ENCODE data around the gene HBD.
"Not testable (repeated sequence)": the region's sequence is repeated elsewhere in the genome, so short reads cannot be mapped to it uniquely, and the experiment has no call there.

HBD gene

DNA sequence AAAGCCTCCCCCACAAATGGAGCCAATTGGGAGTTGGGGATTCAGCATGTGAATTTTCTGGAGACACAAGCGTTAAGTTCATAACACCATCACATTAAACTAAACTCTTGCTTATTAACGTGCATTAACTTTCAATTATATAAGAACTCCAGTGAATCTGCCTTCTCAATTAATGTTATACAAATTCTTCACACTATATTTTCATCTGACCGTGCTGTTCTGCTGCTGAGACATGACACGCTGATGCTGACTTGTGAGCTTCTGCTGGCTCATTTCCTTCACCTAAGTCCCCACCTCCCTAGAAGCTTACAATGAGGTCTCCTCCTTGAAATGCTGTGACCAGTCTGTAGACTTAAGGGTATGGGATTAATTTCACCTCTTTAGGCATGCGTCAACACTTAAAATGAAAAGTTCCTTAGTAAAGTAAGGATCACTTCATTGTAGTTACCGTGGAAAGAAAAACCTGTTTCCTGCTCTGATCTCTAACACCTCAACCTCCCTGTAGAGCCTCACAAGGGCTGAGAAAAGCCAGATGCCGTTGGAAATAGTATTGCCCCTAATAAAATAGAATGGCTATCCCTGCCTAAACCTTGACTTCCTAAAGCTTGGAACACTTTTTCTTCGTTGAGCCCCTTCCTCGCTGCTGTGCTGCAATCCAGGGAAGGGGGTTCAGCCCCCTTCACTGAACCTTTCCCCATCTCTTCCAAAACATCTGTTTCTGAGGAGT is 18.1 kb upstream of the HBD start:
- no peak for DNase-seq

DNA sequence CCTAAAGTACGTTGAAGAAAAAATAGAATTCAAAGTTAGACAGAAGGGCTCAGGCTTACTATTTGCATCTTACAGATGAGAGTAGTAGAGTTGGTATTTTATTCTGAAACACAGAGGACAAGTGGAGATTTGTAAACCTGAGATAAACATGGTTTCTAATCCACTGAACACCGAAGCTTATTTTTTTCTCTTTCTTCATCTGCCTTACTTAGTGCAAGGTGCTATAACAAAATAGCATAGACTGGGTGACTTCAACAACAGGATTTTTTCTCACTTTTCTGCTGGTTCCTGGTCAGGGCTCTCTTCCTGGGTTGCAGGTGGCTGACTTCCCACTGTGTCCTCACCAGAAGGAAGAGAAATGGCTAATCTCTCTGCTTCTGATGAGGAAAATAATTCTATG is 17.5 kb upstream of the HBD start:
- no peak for DNase-seq

DNA sequence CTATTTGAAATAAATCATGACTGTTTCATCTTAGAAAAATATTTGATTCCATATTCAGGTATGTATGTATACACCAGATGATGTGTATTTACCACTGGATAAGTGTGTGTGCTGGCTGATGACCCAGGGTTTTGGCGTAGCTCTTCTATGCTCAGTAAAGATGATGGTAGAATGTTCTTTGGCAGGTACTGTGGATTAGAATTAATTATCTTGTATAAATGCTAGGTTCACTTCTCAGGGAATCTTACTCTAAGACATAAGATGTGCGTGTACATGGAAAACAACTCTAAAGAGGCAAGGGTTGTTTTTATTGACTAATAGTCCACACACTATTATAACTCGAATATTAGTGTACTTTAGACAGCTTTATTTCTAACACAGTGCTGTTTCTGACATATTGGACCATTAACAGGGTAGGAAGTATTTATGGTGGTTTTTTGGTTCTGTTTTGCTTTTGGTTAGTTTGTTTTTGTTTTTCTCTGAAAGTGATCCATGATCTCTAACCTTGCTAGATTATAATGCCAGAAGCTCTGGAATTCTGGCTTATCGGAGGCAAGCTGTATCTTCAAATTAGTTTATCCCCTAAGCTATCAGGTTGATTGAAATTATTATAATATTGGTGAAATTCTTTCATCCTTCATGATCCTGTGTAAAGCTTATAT is 16.4 kb upstream of the HBD start:
- no peak for DNase-seq

DNA sequence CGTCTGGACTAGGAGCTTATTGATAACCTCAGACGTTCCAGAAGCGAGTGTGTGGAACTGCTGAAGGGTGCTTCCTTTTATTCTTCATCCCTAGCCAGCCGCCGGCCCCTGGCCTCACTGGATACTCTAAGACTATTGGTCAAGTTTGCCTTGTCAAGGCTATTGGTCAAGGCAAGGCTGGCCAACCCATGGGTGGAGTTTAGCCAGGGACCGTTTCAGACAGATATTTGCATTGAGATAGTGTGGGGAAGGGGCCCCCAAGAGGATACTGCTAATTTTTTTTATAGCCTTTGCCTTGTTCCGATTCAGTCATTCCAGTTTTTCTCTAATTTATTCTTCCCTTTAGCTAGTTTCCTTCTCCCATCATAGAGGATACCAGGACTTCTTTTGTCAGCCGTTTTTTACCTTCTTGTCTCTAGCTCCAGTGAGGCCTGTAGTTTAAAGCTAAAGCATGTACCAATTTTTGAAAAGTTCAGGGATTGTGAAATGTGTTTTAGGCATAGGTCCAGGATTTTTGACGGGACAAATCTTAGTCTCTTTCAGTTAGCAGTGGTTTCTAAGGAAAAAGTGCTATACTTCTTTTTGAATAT is 15.6 kb upstream of the HBD start, which contains the start of gene HBG1:
Gene HBG1, minus strand, starts transcription at position 51 of the 590 bp plus-strand sequence. CDS start 53 bp downstream, outside the sequence.
- not testable (repeated sequence) for DNase-seq

DNA sequence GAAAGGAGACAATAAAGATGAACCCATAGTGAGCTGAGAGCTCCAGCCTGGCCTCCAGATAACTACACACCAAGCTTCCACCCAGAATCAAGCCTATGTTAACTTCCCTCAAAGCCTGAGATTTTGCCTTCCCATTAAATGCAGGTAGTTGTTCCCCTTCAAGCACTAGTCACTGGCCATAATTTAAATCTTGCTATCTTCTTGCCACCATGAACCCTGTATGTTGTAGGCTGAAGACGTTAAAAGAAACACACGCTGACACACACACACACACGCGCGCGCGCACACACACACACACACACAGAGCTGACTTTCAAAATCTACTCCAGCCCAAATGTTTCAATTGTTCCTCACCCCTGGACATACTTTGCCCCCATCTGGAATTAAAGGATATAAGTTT is 14.2 kb upstream of the HBD start:
- not testable (repeated sequence) for DNase-seq

DNA sequence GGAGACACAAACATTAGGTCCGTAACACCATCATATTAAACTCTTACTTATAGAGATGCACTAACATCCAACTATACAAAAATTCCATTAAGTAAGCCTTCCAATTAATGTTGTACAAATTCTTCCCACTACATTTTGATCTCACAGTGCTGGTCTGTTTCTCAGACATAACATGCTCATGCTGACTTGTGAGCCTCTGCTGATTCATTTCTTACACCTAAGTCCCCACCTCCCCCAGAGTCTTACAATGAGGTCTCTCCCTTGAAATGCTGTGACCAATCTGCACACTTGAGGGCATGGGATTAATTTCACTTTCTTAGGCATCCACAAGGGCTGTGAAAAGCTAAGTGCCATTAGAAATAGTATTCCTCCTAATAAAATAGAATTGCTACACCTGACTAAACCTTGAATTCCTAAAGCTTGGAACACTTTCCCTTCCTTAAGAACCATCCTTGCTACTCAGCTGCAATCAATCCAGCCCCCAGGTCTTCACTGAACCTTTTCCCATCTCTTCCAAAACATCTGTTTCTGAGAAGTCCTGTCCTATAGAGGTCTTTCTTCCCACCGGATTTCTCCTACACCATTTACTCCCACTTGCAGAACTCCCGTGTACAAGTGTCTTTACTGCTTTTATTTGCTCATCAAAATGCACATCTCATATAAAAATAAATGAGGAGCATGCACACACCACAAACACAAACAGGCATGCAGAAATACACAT is 13.3 kb upstream of the HBD start:
- no peak for DNase-seq

DNA sequence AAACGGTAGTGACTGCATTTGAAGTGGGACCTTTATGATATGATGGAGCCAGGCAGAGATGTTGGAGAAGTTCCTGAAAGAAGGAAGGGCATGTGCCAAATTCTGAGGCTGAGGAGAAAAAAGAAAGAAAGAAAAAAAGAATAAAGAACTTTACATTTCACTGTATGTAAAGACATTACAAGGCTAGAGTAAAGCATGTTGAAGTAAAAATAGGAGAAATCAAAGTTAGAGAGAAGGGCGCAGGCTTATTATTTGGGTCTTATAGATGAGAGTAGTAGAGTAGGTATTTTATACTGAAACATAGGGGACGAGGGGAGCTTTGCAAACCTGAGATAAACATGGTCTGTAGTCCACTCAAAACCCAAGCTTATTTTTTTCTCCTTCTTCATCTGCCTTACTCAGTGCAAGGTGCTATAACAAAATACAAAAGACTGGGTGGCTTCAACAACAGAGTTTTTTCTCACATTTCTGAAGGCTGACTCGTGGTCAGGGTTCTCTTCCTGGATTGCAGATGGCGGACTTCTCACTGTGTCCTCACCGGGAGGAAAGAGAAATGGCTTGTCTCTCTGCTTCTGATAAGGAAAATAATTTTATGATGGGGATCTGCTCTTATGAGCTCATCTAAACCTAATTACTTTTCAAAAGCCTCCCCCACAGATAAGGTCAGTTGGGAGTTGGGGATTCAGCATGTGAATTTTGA is 12.6 kb upstream of the HBD start:
- no peak for DNase-seq

DNA sequence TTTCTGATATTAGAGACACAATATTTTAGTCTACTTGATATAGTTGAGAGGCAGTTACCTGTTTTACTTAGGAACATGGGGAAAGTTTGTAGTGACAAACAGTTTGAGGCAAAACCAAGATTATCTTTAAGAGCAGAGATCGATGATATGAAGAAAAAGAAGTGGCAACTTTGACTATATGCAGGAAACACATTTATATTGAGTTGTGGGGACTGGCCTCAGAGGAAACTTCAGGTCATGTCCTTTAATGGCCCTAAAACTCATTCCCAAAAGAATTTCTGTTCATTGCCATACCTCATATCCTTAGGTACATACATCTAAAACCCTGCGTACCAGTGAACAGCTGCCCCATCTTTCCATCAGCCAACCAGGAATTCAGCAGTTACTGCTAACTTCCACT is 10.9 kb upstream of the HBD start:
- no peak for DNase-seq

DNA sequence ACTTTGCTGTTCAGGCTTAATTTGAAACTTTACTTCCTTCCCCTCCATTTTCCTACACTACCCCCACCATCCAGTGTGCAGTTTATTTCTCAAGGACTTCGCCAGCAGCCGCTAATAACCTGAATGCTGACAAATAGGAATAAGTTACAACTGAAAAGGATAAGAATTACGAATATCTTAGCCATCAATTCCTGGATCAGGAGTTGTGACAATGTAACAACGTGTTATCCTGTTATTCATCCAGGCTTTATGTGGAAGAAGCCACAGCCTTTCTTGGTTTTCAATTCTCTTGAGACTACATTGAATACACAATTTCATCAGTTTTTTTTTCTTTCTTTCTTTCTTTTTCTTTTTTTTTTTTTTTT is 9.5 kb upstream of the HBD start:
- DNase-seq: no peak

DNA sequence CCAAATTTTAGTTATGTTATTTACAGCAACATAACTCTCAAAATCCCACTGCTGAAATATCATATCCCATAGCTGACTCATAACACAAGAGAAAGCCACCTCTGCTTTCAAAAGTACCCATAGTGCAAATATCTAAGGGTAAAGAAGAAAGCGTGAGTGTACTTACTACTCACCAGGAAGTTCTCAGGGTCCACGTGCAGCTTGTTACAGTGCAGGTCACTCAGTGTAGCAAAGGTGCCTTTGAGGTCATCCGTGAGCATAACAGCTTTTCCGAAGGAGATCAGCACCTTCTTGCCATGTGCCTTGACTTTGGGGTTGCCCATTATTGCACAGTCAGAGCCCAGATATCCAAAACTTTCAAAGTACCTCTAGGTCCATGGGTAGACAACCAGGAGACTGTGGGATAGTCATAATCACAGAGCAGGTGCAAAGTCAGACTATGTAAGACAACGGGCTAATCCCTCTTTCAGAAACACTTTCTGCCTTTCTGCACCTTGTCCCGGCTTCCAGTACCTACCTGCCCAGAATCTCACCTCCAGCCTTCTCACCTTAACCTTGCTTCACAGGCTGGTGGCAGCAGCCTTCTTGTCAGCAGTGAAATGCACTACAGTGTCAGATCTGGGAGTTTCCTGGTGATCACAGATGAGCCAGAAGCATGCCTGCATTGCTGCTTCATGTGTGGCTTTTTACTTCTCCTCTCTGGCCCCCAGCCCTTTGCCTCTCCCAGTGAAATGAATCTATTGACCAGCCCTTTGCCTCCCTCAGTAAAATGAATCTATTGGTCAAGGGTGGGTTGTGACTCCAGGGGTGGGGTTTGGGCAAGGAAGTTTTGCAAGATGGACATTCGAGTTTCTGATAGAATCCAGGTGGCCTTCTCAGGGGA is 8.9 kb upstream of the HBD start:
- no peak for DNase-seq

DNA sequence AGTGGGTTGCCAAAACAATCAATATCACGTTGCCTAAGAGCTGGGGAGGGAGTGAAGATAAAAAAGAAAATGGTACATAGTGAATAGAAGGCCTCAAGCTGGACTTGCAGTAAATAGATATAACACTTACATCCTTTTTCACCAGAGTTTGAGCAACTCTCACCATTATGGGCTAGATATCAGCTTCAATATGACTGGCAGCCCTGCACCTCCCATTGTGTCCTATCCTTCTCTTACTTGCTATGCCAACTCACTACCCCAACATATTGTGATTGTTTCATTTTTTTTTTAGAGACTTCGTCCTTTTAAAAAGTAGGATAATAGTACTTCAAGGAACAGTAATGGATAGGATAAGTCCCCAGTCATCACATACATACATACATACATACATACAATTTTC is 7.9 kb upstream of the HBD start:
- DNase-seq: no peak

DNA sequence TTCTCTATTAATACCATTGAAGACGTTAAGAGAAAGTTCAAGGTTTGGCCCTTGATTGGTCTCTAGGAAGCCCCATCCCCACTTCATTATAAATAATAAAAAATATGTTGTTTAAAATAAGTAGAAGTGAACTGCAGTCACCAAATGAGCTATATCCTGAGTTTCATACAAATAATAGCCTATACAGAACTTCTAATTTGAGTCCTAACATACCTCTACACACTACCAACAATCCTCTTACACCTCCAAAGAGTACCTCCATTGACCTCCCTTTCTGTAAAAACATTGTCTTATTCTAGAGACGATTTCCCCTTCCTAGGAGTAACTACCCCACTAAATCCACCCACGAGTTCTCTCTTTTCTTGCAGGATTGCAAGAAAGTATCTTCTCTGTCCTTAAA is 7.2 kb upstream of the HBD start:
- no peak for DNase-seq

DNA sequence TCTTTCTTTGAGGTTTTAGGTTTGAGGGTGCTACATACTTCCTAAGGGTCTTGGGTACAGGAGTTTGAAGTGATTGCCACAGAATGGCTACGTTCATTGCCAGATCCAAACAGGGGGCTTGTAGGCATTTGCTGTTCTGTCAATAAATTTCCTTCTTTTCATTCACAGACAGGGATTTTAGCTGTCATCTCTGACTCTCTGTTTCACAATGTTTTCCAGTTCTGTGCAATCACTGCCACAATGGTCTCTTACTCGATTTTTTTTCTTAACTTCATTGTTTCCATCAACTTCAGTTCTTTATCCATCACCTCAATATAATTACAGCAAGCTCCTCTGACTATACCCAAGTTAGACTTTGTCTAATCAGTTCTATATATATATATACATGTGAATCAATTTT is 6.2 kb upstream of the HBD start:
- no peak for DNase-seq

DNA sequence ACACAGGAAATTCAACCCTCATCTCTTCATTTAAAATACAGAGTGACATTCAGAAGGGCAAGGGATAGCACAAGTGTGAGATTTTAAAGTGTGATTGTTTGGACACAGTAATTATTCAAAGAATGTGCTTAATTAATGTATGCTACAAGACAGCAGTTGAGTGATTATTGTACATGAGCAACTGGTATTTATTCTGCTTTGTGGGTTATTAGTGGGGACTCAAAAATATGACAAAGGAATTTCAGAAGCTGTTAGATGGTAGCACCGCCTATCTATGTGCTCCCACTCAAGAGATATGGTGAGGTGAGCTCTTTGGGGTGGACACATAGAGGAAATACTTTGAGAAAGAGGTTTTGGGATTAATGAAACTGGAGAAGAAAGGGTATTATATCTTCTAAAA is 5.8 kb upstream of the HBD start:
- no peak for DNase-seq

DNA sequence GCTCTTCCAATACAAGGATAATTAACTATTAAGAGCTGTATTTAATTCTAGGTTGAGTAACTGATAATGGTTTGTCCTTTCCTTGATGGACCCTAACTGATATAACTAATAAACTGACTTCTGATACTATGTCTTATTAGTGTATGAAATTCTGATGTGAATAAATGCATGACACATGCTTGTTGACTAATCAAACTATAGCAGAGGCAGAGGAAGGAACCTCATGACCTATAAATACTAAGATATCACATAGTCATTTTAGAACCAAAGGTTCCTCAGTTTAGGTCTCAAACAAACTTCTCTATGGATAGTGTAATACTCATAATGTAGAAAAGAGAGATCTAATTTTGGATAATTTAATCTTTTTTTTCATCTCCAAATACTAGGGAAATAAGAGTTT is 4.8 kb upstream of the HBD start:
- DNase-seq: no peak

DNA sequence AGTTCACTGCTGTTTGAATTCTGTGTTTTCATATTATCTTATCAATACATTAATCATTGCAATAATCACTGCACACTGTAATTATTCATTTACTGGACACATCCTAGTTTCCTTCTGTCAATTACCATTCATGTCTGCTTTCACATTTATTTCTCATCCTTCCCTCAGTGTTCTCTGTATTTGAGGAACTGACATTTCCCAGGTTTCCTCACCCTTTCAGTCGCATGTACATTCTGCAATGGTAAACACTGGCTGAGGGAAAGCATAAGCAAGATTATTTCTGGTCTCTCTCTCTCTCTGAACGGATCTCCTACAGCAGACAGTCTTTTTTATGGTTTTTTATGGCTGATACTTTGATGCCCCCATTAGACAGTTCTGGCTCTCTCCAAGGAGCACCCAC is 4.2 kb upstream of the HBD start:
- no peak for DNase-seq

DNA sequence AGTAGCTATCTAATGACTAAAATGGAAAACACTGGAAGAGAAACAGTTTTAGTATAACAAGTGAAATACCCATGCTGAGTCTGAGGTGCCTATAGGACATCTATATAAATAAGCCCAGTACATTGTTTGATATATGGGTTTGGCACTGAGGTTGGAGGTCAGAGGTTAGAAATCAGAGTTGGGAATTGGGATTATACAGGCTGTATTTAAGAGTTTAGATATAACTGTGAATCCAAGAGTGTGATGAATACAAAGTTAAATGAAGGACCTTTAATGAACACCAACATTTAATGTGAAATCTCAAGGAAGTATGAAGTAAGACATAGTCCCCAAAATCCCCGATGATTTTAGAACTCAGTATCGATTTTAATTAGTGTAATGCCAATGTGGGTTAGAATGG is 3.1 kb upstream of the HBD start:
- no peak for DNase-seq

DNA sequence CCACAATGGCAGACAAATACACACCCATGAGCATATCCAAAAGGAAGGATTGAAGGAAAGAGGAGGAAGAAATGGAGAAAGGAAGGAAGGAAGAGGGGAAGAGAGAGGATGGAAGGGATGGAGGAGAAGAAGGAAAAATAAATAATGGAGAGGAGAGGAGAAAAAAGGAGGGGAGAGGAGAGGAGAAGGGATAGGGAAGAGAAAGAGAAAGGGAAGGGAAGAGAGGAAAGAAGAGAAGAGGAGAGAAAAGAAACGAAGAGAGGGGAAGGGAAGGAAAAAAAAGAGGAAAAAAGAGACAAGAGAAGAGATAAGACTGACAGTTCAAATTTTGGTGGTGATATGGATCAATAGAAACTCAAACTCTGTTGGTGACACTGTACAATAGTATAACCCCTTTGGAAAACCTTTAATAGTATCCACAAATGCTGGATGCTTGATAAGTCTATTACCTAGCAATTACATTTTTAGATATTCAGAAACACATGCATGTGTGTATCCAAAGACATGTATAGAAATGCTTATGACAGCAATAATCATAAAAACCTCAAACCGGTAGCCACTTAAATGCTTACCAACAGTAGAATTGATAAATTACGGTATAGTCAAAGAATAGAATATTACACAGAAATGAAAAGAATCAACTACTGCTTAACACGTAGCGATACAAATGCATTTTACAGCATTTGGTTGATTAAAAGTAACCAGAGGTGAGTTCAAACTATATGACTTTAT is 1.2 kb upstream of the HBD start:
- no peak for DNase-seq

DNA sequence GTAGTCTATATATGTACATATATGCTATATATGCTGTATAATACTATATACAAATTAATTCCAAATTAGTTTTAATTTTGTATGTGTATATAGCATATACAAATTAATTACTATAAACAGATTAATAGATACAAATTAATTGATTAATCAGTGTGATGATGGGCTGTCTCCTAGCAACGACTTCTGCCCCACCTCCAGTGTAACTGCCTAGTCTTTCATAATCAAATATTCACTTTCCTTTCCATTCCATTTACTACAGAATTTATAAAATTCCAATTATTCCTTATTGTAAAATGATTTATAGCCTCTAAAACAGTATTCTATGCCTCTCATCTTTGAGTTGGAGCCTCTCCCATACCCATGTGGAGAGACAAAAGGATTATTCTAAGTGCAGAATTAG is 976 bp downstream of the HBD start:
- DNase-seq: no peak

DNA sequence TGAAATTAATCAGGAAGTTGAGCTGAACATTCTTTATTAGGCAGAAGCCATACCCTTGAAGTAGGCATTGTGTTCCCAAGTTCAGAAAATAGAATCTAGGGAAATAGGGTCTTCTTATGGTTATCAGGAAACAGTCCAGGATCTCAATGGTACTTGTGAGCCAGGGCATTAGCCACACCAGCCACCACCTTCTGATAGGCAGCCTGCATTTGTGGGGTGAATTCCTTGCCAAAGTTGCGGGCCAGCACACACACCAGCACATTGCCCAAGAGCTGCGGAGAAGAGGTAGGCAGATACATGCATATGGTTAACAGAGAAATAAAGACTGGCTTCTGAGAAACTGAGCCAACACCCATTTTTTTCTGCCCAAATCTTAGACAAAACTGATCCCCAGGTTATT is 1.5 kb downstream of the HBD start:
- no peak for DNase-seq

DNA sequence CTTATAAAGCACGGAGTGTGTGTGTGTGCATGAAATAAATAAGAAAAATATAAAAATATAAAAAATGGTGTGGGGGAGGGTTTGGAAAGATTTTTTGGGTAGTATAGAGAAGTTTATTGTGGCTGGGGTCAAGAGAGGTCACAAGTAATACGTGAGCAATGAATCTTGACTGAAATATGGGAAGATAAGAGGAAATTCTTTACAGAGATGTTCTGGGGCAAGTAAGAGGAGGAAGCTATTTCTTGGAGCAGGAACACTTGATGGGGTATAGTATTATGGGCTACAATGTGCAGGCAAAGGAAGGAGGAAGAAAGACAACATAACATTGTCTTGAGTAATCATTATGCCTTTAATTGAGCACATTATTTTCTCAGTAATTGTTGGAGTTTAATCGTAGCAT is 2.1 kb downstream of the HBD start:
- DNase-seq: no peak

DNA sequence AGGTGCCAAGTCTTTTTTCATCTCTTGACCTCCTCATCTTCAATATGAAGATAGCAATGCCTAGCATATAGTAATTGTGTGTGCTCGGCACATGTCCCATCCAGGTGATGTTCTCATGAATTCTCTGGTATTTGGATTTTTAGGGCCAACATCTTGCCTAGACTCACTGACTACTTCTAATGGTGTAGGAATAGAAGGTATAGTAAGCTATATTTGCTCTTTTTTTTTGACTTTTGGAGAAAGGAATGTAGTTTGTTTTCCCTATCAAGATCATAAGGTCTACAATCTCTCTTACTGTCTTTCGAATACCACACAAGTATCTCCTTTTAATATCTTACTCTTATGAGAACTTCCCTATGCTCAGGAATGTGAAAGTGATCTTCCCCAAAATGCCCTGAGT is 3.2 kb downstream of the HBD start:
- DNase-seq: no peak

Measured in activated T-cell treated with anti-CD3 and anti-CD28 coated beads for 4 hours (primary cell).